Subcutaneous adipose tissue (tissue), 4 donors: ENCODE results near the gene DNAH11. TPM values are rescaled to one million over a fixed set of nuclear protein-coding genes. Genes with fewer than 3 reads are reported as not detected.

Experiments used
- total RNA-seq, 4 donors: library from RNA; depleted of rRNA; stranded (reverse); fragments of >200 nt; gene quantifications; one replicate each; pipeline ENCODE4 v1.1.0, GENCODE V29; 2016
- TF ChIP-seq, protein P1 (sequence below): fragments of 450-650 bp; IDR thresholded peaks from one replicate; pipeline ENCODE4 v1.5.1; 2016; ENCODE audit warnings: low read depth, mild to moderate bottlenecking, control low read depth, antibody characterized with exemption, moderate library complexity

DNAH11 gene
- total RNA-seq, 4 donors from 2014 or later: 0.16 to 2.6 (median 0.86) TPM

DNA sequence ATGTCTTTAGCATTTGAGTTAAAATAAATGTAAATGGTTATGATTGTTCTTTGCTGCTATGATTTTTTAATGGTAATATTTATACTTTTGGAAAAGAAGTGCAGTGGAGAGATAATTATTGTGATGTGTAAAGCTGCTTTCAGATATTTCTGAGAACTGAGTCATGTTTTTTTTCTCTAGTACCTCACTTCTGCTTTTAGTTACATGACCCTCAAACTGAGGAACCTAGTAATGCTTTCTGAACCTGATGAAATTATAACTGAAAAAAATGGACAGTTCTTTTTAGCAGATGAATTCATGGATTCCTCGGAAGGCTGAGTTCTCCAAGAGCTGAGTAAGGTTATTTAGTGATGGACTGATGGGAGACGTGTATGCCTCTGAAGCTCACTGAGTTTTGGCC, 235.1 kb downstream of the DNAH11 start:
- TF ChIP-seq, protein P1, sequence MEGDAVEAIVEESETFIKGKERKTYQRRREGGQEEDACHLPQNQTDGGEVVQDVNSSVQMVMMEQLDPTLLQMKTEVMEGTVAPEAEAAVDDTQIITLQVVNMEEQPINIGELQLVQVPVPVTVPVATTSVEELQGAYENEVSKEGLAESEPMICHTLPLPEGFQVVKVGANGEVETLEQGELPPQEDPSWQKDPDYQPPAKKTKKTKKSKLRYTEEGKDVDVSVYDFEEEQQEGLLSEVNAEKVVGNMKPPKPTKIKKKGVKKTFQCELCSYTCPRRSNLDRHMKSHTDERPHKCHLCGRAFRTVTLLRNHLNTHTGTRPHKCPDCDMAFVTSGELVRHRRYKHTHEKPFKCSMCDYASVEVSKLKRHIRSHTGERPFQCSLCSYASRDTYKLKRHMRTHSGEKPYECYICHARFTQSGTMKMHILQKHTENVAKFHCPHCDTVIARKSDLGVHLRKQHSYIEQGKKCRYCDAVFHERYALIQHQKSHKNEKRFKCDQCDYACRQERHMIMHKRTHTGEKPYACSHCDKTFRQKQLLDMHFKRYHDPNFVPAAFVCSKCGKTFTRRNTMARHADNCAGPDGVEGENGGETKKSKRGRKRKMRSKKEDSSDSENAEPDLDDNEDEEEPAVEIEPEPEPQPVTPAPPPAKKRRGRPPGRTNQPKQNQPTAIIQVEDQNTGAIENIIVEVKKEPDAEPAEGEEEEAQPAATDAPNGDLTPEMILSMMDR: no peak

DNA sequence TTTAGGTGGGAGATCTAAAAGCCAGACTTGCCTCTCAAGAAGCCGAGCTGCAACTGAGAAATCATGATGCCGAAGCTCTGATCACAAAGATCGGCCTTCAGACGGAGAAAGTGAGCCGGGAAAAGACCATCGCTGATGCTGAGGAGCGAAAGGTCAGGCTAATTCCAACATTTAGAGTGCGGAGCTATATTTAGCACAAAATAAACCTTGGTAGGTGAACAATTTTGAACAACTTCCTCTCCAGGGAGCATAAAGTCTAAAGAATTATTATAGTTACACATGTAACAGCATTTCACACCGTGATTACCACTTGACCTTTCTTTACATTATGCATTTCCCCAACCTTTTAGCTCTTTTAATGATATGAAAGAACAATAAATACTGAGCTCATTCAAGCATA, 236.1 kb downstream of the DNAH11 start:
- TF ChIP-seq, protein P1: no peak

DNA sequence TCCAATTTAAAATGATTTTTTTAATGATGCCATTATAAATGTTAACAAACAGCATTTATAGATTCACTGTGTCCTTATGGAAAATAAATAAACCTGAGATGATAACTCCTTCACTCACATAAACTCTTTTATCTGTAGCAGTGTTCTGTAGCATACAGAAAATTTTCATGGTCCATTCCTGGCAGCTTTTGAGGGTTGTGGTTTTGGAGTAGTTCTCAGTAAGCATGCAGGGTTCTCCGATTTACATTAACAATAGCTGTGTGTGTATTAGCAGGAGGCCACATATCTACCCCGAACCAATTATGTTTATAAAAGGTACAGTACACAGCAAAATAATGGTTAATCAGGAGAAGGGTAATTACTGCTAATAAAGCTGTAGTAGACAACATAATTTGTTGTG, 240.2 kb downstream of the DNAH11 start:
- TF ChIP-seq, protein P1: no peak

GRCh38 chr7:21784989-21785388, 242.2 kb downstream of the DNAH11 start:
- TF ChIP-seq, protein P1: no peak

DNA sequence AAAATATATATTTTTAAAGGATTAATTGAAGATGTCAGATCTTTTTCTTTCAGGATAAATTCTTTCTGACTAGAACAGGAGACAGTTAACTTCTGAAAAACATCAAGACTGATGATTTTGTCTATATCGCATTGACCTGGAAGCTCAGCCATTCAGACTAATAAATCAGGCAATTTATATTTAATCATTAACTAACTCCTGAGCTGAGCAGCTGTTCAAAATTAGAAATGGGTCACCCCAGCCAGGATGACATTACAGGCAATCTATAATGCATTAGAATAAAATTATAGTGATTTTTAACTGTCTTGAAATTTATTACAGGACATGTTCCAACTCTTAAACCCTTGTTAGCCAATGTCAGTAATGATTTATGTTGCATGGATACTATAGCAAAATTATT, 263.0 kb downstream of the DNAH11 start:
- TF ChIP-seq, protein P1: no peak

DNA sequence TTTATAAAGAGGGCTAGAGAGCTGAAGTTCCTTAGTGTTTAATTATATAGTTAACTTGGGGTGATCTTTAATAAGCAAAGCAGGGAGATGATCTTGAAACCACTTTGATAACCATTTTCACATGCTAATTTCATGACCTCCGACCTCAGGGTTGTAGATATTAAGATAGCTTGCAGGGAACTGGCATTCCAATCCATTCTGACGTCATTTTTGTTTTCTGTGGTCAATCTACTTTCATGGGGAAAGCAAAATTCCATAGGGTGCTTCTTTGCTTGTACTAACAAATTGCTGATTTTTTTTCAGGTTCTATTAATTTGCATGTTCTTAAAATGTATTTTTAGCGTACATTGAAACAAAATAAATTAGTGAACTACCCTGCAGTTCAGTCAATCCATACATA, 263.5 kb downstream of the DNAH11 start:
- TF ChIP-seq, protein P1: no peak

DNA sequence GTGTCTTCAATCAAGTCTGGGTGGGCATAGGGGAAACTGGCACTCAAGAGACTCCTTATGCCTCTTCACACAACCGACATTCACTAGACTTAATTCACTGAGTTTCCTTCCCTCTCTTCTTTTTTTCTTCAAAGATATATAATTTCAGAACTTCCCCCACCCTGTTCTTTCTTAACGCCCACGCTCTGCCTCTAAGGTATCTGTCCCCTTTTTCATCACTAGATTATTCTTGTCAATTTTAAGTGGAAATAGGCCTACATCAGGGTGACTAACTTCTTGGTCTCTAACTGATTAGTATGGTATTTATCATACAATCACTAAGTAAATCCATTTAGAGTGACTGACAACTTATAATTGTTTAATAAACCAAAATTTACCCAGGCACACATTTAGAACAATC, 276.2 kb downstream of the DNAH11 start:
- TF ChIP-seq, protein P1: no peak
